ENCODE results near the gene TBXAS1. TPM values are rescaled to one million over a fixed set of nuclear protein-coding genes. Genes with fewer than 3 reads are reported as not detected.

Gene TBXAS1
- total and polyA plus RNA-seq, 2 donors (not counting 3 experiments of a cell fraction or from before 2014, with no cell fraction given), result 2.1 to 4.3 TPM

DNA sequence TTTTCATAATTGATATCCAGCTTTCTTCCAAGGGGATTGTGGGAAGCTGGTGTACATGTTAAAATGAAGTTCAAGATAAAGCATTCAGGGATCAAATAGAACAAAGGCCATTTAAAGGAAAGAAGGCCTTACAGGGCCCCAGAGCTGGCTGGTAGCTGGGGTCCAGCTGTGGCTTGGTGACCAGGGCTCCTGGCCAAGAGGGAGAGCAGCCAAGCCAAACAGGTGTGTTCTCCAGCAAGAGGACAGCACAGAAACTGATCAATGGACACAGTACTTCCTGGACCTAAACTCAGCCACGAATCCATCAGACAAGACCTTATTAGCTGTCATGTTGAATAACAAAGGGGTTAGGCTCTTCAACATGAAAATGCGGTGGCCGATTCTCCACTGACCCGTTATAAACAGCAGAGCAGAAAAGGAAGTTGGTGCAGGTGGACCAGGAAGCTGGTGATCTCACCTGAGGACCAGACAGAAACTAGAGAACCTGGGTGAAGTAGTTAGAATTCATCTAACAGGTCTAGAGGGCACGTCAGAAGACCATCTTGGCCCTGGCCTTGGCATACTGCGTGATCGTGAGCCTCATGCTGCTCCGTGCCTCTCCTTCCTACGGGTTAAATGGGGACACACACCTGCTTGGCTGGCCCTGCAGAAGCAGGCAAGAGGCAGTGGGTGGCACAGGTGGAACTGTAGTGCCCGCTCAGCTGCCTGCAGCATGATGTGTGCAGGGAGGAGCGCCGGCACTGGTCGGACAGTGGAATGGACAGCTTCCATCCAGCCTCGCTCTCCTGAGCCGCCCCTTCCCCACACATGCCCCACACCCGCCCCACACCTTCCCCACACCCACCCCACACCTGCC, 179.9 kb downstream of the TBXAS1 start:
- no peak overlapping the region for H3K9ac ChIP-seq (replicated peaks; ENCODE audit: extremely low read depth, insufficient read depth, low read length)
- dilution Hi-C loops (cut with MboI; ENCODE audit: extremely low pct_ligation_motif_present, low sequenced_read_pairs), result loop anchor here (25.0 kb wide), 1 partner anchor 397 kb away; no protein-coding TSS in a partner anchor
- no peak overlapping the region for H3K27ac ChIP-seq (ENCODE audit: insufficient read depth, low read depth, low read length)
- FAIRE-seq, result no peak
- ChIA-PET CTCF (interaction anchor here (1.2 kb wide), 1 partner anchor 363 kb away, joined by 3 read pairs; no protein-coding TSS in a partner anchor), POLR2A (no interaction called here)
- H2AFZ ChIP-seq (ENCODE audit: low read depth, low read length), result no peak overlapping the region
- H3K4me1 ChIP-seq (ENCODE audit: control insufficient read depth, extremely low read depth, insufficient read depth, low read length), result no peaks in the 10 kb centered on the region
- TF ChIP-seq CTCF (IDR thresholded peaks at IDR 0.05; ENCODE audit: extremely low read depth in 1 of 2, insufficient read depth in 1 of 2, low read depth in 1 of 2, low read length in 2 of 2) (no peak), GATA2 (IDR thresholded peaks at IDR 0.05; ENCODE audit: insufficient read depth, insufficient read length, low read depth, low read length) (no peak)
- no peaks in the 10 kb centered on the region for H3K79me2 ChIP-seq (ENCODE audit: control insufficient read depth, insufficient read depth, low read length)
- H3K9me1 ChIP-seq (replicated peaks; ENCODE audit: control insufficient read depth, extremely low read depth, insufficient read depth, low read length), result no peaks in the 10 kb centered on the region
- intact Hi-C loops (cut with micrococcal nuclease), result no loop called here
- H4K20me1 ChIP-seq (replicated peaks; ENCODE audit: control insufficient read depth, extremely low read depth, insufficient read depth, low read length), result no peaks in the 10 kb centered on the region
- H3K9me3 ChIP-seq (replicated peaks; ENCODE audit: control insufficient read depth, insufficient read depth, low read length), result no peaks in the 10 kb centered on the region
- no peaks in the 10 kb centered on the region for H3K36me3 ChIP-seq (ENCODE audit: control insufficient read depth in 2 of 2, extremely low read depth in 1 of 2, insufficient read depth in 2 of 2, low read length in 2 of 2)
- H3K27me3 ChIP-seq (ENCODE audit: control insufficient read depth in 2 of 2, insufficient read depth in 2 of 2, low read length in 2 of 2), result peaks cover 0 to 3% of the 10 kb centered on the region in 2 experiments
- no TSS peak for BruUV-seq (replicated peaks)
- no peak overlapping the region for H3K4me2 ChIP-seq (ENCODE audit: insufficient read depth, low read length)
- H3K4me3 ChIP-seq (replicated peaks in 1 of 3; ENCODE audit: insufficient read depth in 1 of 3, low read depth in 1 of 3, low read length in 3 of 3), result no peak overlapping the region
- DNase-seq (ENCODE audit: low read depth, low spot score), result no peak

DNA sequence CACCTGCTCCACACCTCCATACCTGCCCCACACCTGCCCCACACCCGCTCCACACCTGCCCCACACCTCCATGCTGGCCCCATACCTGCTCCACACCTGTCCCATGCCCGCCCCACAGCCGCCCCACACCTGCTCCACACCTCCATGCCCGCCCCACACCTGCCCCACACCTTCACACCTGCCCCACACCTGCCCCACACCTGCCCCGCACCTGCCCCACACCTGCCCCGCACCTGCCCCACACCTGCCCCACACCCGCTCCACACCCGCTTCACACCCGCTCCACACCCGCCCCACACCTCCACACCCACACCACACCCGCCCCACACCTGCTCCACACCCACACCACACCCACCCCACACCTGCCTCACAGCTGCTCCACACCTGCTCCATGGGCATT, 180.7 kb downstream of the TBXAS1 start:
- BruUV-seq (replicated peaks), result no TSS peak
- intact Hi-C loops (cut with micrococcal nuclease), result no loop called here

More for the DNA sequence above, 180.7 kb downstream of the TBXAS1 start:
- DNase-seq (ENCODE audit: low read depth, low spot score) (no peak), FAIRE-seq (no peak)
- Histone ChIP-seq H4K20me1 (replicated peaks; ENCODE audit: control insufficient read depth, extremely low read depth, insufficient read depth, low read length) (no peaks in the 10 kb centered on the region), H3K36me3 (ENCODE audit: control insufficient read depth in 2 of 2, extremely low read depth in 1 of 2, insufficient read depth in 2 of 2, low read length in 2 of 2) (no peaks in the 10 kb centered on the region), H3K9ac (replicated peaks; ENCODE audit: extremely low read depth, insufficient read depth, low read length) (no peak overlapping the region), H3K9me1 (replicated peaks; ENCODE audit: control insufficient read depth, extremely low read depth, insufficient read depth, low read length) (no peaks in the 10 kb centered on the region), H3K9me3 (replicated peaks; ENCODE audit: control insufficient read depth, insufficient read depth, low read length) (no peaks in the 10 kb centered on the region), H3K27me3 (ENCODE audit: control insufficient read depth in 2 of 2, insufficient read depth in 2 of 2, low read length in 2 of 2) (peaks cover 0 to 3% of the 10 kb centered on the region in 2 experiments), H3K4me2 (ENCODE audit: insufficient read depth, low read length) (no peak overlapping the region), H3K79me2 (ENCODE audit: control insufficient read depth, insufficient read depth, low read length) (no peaks in the 10 kb centered on the region), H2AFZ (ENCODE audit: low read depth, low read length) (no peak overlapping the region), H3K4me1 (ENCODE audit: control insufficient read depth, extremely low read depth, insufficient read depth, low read length) (no peaks in the 10 kb centered on the region), H3K27ac (ENCODE audit: insufficient read depth, low read depth, low read length) (no peak overlapping the region), H3K4me3 (replicated peaks in 1 of 3; ENCODE audit: insufficient read depth in 1 of 3, low read depth in 1 of 3, low read length in 3 of 3) (no peak overlapping the region)
- dilution Hi-C loops (cut with MboI; ENCODE audit: extremely low pct_ligation_motif_present, low sequenced_read_pairs), result loop anchor here (25.0 kb wide), 1 partner anchor 397 kb away; no protein-coding TSS in a partner anchor
- POLR2A ChIA-PET, result no interaction called here
- no peak for TF ChIP-seq GATA2 (IDR thresholded peaks at IDR 0.05; ENCODE audit: insufficient read depth, insufficient read length, low read depth, low read length)
- no peak for TF ChIP-seq JUN (IDR thresholded peaks at IDR 0.05; ENCODE audit: borderline replicate concordance, insufficient read depth, insufficient read length, low read depth)
- TF ChIP-seq FOS (IDR thresholded peaks at IDR 0.05; ENCODE audit: borderline replicate concordance, insufficient read depth, low read length), result no peak
- TF ChIP-seq MAX (IDR thresholded peaks at IDR 0.05; ENCODE audit: insufficient read depth, insufficient read length), result no peak
- no peak for TF ChIP-seq POLR2A (IDR thresholded peaks at IDR 0.05; ENCODE audit: low read depth, low read length)
- no peak for TF ChIP-seq POLR2AphosphoS5 (IDR thresholded peaks at IDR 0.05; ENCODE audit: insufficient read depth, low read depth, low read length)
- no peak for TF ChIP-seq CTCF (IDR thresholded peaks at IDR 0.05; ENCODE audit: extremely low read depth in 1 of 2, insufficient read depth in 1 of 2, low read depth in 1 of 2, low read length in 2 of 2)
- TF ChIP-seq EZH2 (IDR thresholded peaks at IDR 0.05; ENCODE audit: borderline replicate concordance, low read depth, low read length, severe bottlenecking), result no peak
- no peak for TF ChIP-seq MYC (IDR thresholded peaks at IDR 0.05; ENCODE audit: low read depth, low read length)
- CTCF ChIA-PET, result interaction anchor here (1.1 kb wide), 1 partner anchor 12 kb away, joined by 5 read pairs; no protein-coding TSS in a partner anchor
